Peyer's patch (tissue), 4 donors: ENCODE results near the gene PEAK1. TPM values are rescaled to one million over a fixed set of nuclear protein-coding genes. Genes with fewer than 3 reads are reported as not detected.
"Not testable (repeated sequence)": the region's sequence is repeated elsewhere in the genome, so short reads cannot be mapped to it uniquely, and the experiment has no call there.

ENCODE experiments used
- DNase-seq, 3 donors: peaks; one replicate each; pipeline ENCODE4 v3.0.0-alpha.2; 2017 to 2019
- H3K27ac ChIP-seq, 4 donors: fragments of 200-600 bp; sonication (generic); one replicate each; pipeline ENCODE4 v1.5.1; 2016 to 2019
- H3K27me3 ChIP-seq, 2 donors: fragments of 200-600 bp; sonication (generic); one replicate each; pipeline ENCODE4 v1.5.1; 2019
- H3K36me3 ChIP-seq, 3 donors: fragments of 200-600 bp; sonication (generic); one replicate each; pipeline ENCODE4 v1.5.1; 2016 to 2019
- H3K4me1 ChIP-seq, 4 donors: fragments of 200-600 bp; sonication (generic); one replicate each; pipeline ENCODE4 v1.5.1; 2016 to 2019
- H3K4me3 ChIP-seq, 4 donors: fragments of 200-600 bp; sonication (generic); 1 replicate in 3 of 4; 2 replicates in 1 of 4; pipeline ENCODE4 v1.5.1; 2016 to 2019; ENCODE audit warnings: mild to moderate bottlenecking in 1 of 4
- H3K9me3 ChIP-seq, 4 donors: fragments of 200-600 bp; sonication (generic); one replicate each; pipeline ENCODE4 v1.5.1; 2016 to 2019; ENCODE audit warnings: mild to moderate bottlenecking in 1 of 4
- CTCF ChIP-seq, 6 experiments: fragments of 450-650 bp in 4 of 6; fragments of 200-600 bp in 2 of 6; sonication (generic) in 1 of 6; IDR thresholded peaks; one replicate each; pipeline ENCODE4 v1.5.1; 2017 to 2019; ENCODE audit warnings: antibody characterized with exemption in 6 of 6, mild to moderate bottlenecking in 3 of 6, moderate library complexity in 1 of 6
- POLR2A ChIP-seq, 2 donors: fragments of 450-650 bp; IDR thresholded peaks; one replicate each; pipeline ENCODE4 v1.5.1; 2017; ENCODE audit warnings: antibody characterized with exemption in 2 of 2, mild to moderate bottlenecking in 2 of 2, moderate library complexity in 2 of 2
- total RNA-seq, 4 donors: library from RNA; depleted of rRNA; stranded (reverse); fragments of >200 nt; gene quantifications; one replicate each; pipeline ENCODE4 v1.1.0, GENCODE V29; 2016

PEAK1 gene
- total RNA-seq, 4 donors from 2014 or later = 28.7 to 81.7 (median 52.4) TPM

- Histone ChIP-seq H3K36me3 (no peaks in the 10 kb centered on the region), H3K27me3 (no peaks in the 10 kb centered on the region), H3K9me3 (no peaks in the 10 kb centered on the region), H3K4me3 (no peak overlapping the region), H3K4me1 (peaks cover 0 to 30% (median 0%) of the 10 kb centered on the region in 4 donors), H3K27ac (no peak overlapping the region)
- TF ChIP-seq POLR2A (IDR thresholded peaks at IDR 0.05) (no peak), CTCF (IDR thresholded peaks at IDR 0.05) (no peak)
- no peak for DNase-seq
Measured at GRCh38 chr15:77163781-77164384, 256.0 kb downstream of the PEAK1 start.

GRCh38 chr15:77162872-77163633 lies 256.9 kb downstream of the PEAK1 start:
- no peaks in the 10 kb centered on the region for H3K27me3 ChIP-seq
- H3K4me3 ChIP-seq = no peak overlapping the region
- no peak overlapping the region for H3K27ac ChIP-seq
- H3K36me3 ChIP-seq = peaks cover 0 to 4% (median 0%) of the 10 kb centered on the region in 3 donors
- DNase-seq = no peak
- H3K4me1 ChIP-seq = peaks cover 0 to 30% (median 0%) of the 10 kb centered on the region in 4 donors
- TF ChIP-seq POLR2A (IDR thresholded peaks at IDR 0.05) (no peak), CTCF (IDR thresholded peaks at IDR 0.05) (no peak)
- no peaks in the 10 kb centered on the region for H3K9me3 ChIP-seq

GRCh38 chr15:77160562-77161478 lies 259.1 kb downstream of the PEAK1 start:
- peak overlapping the region; percentile 38 to 57 (median 47) for H3K27ac ChIP-seq
- peak in 1 of 2 donors; percentile 0 for TF ChIP-seq POLR2A (IDR thresholded peaks at IDR 0.05)
- no peak for TF ChIP-seq CTCF (IDR thresholded peaks at IDR 0.05)
- DNase-seq = peak in 1 of 3 donors; percentile 26
- no peaks in the 10 kb centered on the region for H3K9me3 ChIP-seq
- no peaks in the 10 kb centered on the region for H3K27me3 ChIP-seq
- H3K36me3 ChIP-seq = peaks cover 0 to 23% (median 0%) of the 10 kb centered on the region in 3 donors
- peaks cover 0 to 30% (median 0%) of the 10 kb centered on the region in 4 donors for H3K4me1 ChIP-seq
- peak overlapping the region in 2 of 4 donors; percentile 37 to 44 for H3K4me3 ChIP-seq

DNA sequence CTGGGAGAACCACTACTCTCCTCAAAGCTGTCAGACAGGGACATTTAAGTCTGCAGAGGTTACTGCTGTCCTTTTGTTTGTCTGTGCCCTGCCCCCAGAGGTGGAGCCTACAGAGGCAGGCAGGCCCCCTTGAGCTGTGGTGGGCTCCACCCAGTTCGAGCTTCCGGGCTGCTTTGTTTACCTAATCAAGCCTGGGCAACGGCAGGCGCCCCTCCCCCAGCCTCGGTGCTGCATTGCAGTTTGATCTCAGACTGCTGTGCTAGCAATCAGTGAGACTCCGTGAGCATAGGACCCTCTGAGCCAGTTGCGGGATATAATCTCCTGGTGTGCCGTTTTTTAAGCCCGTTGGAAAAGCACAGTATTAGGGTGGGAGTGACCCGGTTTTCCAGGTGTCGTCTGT lies 263.9 kb downstream of the PEAK1 start:
- H3K27ac ChIP-seq, H3K4me3 ChIP-seq, H3K9me3 ChIP-seq, H3K27me3 ChIP-seq: not testable (repeated sequence)
- DNase-seq = peak in 1 of 3 donors; percentile 73
- H3K36me3 ChIP-seq = peaks cover 0 to 27% (median 0%) of the 10 kb centered on the region in 3 donors
- peaks cover 0 to 17% (median 0%) of the 10 kb centered on the region in 4 donors for H3K4me1 ChIP-seq

DNA sequence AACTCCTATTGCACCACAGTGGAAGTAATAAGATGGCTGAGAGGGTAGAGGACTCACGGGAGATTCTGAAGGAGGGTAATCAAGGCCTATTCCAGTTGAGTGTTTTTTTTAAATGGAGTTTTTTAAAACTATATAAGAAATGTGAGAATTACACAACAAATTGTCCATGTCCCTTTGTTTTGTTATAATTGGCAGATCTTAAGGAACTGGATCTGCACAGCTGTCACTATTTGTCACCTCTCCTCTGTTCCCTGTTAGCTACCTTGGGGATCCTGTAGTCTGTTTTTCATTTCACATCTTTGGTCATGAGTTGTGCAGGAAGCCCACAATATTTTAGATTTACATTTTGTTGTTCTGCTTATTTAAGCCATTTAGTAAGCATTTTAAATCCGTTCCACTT lies 271.7 kb downstream of the PEAK1 start:
- H3K36me3 ChIP-seq = no peaks in the 10 kb centered on the region
- no peaks in the 10 kb centered on the region for H3K9me3 ChIP-seq
- no peak for DNase-seq
- H3K4me1 ChIP-seq = peaks cover 0 to 13% (median 0%) of the 10 kb centered on the region in 4 donors
- TF ChIP-seq CTCF (IDR thresholded peaks at IDR 0.05) (no peak), POLR2A (IDR thresholded peaks at IDR 0.05) (no peak)
- H3K27ac ChIP-seq = no peak overlapping the region
- no peaks in the 10 kb centered on the region for H3K27me3 ChIP-seq
- H3K4me3 ChIP-seq = no peak overlapping the region
